HG03521 (cell line): ENCODE results near the gene COTL1.
"Not testable (repeated sequence)": the region's sequence is repeated elsewhere in the genome, so short reads cannot be mapped to it uniquely, and the experiment has no call there.

Source experiments
- ATAC-seq: cut with Tn5 transposase; IDR thresholded peaks from one replicate; pipeline ENCODE4 v1.9.1; 2021; ENCODE audit warnings: mild to moderate bottlenecking, moderate library complexity; ENCODE audit not compliant: unreplicated experiment

COTL1 gene

DNA sequence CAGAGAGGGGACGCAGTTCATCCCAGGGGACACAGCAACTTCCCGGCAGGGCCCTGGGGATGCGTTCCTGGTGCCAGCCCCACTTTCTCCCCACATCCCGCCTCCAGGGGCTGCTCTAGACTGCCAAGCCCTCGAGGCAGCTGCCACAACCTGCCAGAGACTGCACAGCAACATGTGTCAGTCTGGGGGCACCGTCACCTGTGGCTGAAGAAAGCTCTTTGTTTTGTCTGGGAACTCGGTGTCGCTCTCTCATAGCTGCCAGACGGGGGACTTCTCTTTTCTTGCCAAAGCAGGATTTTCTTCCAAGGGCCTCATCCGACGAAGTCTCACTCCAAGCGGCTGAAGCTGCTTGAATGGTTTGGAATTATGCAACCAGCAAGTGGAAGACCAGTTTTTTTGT lies 43.7 kb downstream of the COTL1 start:
- no peak for ATAC-seq

DNA sequence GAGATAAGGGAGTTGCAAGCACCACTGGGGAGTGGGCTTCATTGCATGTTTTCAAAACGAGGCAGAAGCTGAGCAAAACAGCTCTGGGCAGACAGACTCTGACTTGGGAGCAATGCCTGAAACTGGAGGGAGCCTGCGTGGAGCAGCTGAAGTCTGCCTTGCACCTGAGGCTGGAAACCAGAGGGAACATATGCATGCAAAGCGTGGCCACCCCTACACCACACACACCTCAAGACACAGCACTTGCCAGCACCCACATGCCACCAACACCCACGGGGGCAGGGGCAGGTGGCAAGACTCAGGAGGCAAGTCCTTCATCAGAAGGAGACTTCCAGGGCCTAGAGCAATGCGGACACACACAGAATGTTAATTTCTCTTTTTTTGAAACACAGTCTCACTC lies 45.8 kb downstream of the COTL1 start:
- no peak for ATAC-seq

DNA sequence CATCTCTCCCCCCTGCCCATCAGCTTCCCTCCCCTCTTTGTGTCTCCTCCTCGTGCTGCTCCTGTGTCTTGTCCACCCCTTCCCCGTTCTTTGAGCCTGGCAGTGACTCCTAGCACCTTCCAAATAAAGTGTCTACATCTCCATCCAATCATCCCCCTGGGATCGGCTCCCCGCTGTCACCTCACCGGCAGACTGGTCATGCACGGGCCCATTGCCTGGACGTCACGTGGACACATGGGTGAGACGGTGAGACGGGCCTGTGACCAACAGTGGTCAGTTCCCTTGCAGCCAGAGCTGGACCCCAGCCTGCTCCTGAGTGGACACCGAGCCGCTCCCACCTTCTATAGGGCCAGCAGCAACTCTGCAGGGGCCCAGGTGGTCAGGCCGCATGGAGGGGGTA lies 46.4 kb downstream of the COTL1 start:
- ATAC-seq, result no peak

DNA sequence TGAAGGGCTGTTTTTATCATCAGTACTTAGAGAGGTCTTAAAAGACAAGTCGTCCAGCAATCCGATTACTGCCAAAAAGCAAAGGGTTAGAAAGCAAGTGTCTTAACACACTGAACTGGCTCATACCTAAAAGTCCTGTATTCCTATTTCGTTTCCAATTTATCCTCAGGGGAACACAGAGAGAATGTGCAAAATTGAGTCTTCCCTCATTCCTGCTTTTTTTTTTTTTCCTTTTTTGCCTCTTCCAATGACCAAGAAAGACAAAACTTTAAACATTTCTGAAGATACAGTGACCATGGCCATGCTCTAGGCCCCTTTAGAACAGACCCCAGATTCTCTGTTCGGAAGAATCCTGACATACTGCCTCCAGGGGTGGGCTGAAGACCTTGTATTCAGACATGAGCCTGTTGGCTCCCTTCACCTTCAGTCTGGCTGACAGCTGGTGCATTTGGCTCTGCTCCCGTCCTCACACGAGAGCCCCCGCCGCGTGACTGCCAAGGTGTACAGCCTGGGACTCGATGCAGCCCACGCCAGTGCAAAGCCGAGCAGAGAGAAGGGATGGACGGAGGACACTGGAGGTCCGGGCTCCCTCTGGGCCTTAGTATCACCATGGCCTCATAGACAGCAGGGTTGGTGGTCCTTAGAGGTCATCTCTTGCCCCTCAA lies 47.0 kb downstream of the COTL1 start:
- no peak for ATAC-seq

DNA sequence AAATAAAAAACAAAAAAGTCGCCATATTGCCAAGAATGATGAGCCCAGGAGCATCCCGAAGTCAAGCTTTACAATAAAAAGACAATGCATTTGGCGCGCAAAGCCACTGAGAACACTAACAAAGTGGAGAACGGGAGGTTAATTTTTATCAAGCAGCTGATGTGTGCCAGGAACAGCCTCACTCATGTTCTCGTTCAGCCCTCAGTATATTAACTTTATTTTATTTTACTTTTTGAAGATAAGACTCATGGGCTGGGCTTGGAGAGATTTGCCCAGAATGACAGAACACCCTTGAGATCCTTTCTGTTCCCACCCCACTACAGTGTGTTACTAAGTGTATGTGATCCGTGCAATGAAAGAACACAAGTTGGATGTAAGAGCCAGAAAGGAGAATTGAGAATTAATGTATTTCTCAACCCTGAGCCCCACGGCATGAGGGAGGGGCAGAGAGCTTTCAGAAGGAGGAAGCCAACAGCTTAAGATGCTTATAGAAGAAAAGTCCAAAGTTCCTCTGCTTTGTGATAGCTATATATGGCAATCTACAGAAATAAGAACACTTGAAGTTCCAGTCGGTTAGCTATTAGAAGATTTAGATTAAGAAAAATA lies 48.4 kb downstream of the COTL1 start:
- ATAC-seq, result no peak

DNA sequence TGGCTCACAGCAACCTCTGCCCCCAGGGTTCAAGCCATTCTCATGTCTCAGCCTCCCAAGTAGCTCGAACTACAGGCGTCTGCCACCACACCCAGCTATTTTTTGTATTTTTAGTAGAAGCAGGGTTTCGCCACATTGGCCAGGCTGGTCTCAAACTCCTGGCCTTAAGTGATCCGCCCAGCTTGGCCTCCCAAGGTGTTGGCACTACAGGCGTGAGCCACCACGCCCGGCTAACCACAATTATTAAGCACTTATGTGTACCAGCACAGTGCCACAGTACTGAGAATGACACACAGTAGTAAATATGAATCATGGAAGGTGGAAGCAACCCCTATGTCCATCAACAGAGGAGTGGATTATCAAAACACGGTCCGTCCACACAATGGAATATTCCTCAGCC lies 49.8 kb downstream of the COTL1 start:
- ATAC-seq, result no peak

DNA sequence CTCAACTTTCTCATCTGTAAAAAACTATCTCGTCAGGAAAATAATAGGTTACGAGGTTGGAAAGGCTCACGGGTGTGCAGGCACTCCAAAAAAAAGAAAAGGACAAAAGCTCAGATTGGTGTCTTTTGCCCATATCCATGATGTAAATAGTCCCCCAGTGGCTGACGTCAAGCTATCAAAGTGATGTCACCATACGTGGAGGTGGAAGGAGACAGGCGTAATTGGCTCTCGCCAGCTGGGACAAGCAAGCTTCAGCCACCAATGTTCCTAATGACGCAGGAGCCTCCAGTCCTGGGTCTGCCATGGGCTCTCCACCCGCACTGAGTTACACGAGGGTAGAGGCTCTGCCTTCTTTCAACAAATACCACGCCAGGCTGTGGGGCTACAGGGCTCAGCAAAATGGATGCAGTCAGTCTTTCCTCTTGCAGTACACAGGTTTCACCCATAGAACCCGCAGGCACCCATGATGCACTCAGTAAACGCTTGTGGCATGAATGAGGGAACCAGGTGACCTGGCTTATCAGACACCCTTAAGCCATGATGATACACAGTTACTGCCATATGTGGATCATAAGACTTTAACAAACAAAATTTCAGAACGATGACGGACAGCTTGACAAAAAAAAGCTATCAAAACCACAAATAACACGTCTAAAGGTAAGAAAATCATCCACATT lies 50.5 kb downstream of the COTL1 start:
- no peak for ATAC-seq

DNA sequence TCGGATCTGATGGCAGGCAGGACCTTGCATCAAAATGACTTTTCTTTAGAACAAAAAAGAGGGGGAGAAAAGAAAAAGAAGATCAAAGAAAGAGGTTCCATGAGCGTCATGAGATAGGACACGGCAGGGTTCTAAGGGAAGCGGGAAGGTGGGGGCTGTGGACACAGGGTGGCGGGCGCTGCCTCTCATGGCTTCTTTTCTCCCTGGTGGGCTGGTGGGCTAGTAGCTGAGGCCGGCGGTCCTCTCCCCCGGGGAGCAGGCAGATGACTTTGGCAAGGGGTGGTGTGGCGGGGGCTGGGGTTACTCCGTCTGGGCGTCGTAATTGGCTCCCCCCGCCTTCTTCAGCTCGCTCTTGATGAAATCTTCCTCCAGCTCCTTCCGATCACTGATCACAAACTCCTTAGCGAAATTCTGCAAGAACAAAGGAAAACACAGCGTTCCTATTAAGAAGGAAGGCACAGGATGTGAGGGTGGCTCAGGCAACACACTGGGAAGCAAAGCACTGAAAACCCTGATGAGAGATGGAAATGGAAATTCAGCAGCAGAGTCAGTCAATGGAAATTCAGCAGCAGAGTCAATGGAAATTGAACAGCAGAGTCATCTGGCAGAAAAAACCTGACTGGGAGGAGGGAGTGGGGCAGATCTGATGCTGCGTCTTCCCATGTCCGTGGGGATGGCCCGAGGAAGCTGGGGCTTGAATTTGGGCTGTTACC lies 51.2 kb downstream of the COTL1 start:
- no peak for ATAC-seq

DNA sequence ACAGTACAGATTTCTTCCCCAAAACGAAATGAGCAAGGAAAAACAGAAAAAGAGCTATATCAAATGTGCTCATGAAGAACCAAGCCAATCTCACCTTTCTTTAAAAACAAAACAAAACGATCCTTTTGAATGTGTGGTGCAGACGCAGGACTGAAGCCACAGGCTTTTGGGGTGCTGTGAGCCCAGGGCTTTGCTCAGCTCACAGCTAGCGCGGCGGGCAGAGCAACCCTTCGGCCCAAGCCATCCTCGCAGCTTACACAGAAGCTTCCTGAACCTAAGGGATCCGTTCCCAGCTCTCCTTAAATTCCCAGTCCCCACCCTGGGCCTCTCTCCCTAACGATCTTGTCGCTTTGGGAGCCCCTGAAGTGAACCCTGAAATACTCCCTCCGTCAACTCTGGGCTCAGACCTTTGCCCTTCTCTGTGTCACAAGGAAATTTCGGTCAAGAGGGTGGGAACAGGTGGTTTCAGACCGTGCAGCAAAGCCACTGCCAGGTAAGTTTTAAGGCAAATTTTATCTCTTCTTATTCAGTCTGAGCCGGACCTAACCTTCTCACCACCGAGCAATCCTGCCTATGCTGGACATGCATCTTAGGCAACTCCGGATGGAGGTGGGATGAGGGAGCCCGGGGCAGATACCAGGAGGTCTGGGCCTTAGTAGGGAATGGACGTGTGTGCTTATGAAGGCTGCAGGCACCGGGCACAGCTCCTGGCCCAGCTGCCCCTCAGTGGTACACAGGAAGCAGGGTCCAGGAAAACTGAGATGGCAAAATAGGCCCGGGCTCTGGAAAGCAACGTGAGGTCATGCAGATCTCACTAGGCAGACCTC lies 52.0 kb downstream of the COTL1 start:
- no peak for ATAC-seq

DNA sequence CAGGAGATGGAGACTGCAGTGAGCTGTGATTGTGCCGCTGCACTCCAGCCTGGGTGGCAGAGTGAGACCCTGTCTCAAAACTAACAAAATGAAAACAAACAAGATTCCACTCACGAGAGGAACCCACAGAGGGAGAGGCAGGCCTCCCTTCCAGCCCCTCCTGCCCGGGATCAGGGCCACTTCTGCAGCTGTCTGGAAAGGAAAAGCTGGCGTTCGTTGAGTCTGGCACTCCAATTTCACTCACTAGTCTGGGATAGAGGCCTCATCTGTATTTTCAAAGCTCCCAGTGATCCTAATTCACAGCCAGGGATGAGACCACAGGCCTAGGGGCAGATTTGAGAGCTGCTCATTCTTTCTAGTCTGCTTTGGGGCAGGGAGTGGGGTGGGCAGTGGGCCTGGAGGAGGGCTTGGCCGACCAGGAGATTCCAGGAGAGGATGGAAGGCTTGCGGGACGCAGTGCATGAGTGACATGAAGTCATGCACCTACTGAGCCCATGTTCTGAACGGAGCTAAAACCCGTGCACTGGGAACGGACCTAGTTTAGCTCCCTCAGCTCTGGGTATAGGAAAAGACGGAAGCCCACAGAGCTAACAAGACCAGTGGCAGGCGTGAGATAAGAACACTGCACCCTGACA lies 54.0 kb downstream of the COTL1 start:
- no peak for ATAC-seq

DNA sequence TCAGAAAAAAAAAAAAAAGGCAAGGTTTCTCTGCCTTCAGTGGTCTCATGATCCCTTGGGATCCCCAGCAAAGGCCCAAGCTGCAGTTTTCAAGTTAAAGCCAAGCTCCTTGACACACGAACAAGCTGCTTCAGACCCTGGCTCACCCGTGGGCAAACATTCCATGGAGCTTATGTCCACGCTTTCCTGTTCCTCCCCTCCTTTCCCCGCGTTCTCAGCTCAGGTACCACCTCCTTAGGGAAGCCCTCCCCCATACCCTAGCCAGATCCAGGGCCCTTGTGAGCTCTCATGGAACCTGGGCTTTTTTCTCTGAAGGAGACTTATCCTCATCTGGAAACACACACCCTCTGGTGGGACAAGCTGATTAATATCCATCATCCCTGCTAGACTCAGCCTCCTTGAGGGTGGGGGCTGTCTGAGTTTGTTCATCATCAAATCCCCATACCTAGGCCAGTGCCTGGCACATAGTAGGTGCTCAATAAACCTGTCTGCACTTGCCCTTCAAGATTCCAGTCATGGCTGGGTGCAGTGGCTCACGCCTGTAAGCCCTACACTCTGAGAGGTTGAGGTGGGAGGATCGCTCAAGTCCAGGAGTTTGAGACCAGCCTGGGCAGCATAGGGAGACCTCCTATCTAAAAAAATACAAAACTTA lies 54.7 kb downstream of the COTL1 start:
- no peak for ATAC-seq

DNA sequence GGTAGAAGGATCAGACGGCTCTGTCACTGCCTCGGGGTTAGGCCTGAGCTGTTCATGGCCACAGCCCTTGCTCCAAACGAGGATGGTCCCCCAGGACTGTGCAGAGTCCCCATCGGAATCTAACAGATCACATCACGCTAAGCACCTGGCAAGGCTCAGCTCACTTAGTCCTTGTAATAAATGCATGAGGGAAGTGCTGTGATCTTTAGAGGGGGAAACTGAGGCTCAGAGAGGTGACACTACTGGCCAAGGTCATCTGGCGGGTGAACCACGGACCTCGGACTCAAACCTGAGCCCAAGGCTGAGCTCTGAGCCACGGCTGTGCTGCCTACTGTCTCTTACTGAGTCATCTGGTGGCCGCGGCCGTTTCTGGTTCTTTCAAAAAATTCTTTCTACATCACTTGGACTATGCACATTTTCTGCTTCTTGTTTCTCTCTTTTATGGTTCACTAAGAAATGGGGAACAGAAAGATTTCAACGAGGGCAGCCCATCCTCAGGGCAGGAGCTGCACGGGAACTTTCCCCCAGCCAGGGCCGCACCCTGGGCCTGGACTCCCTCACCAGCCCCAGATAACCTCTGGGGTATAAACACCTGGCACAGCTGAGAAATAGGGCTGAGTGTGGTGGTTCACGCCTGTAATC lies 55.6 kb downstream of the COTL1 start:
- ATAC-seq, result no peak

DNA sequence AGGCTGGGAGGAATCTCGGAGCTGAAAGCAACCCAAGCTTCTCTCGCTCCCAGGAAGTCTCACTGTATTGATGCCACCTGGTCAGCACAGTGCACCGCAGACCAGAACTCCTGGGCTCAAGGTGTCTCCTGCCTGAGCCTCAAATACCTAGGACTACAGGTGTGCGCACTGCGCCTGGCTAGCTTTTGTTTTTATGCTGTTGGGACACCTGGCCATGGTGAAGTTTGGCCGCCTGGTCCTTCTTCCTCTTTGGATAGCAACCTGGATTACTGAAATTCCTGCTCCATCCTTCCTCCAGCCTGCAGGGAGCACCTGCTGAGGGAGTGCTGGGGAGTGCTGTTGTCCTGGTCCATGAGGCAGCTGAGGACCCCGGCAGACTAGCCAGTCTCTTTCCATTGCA lies 56.6 kb downstream of the COTL1 start:
- no peak for ATAC-seq

DNA sequence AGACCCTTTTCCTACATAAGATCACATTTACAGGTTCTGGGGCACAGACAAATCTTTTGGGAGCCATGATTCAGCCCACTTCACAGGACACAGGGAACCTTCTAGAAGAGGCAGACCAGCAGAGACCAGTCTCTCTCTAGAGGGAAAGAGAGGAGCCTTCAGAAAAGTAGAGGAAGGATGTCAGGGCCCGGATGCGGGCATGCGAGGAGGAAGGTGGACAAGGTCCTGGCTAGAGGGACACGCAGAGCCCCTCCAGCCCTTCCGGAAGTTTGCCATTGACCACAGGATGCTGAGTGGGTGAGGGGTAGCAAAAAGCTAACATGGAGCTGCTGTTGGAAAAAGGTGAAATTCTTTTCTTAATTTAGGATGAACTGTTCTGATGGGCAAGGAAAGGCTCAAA lies 57.6 kb downstream of the COTL1 start:
- no peak for ATAC-seq

DNA sequence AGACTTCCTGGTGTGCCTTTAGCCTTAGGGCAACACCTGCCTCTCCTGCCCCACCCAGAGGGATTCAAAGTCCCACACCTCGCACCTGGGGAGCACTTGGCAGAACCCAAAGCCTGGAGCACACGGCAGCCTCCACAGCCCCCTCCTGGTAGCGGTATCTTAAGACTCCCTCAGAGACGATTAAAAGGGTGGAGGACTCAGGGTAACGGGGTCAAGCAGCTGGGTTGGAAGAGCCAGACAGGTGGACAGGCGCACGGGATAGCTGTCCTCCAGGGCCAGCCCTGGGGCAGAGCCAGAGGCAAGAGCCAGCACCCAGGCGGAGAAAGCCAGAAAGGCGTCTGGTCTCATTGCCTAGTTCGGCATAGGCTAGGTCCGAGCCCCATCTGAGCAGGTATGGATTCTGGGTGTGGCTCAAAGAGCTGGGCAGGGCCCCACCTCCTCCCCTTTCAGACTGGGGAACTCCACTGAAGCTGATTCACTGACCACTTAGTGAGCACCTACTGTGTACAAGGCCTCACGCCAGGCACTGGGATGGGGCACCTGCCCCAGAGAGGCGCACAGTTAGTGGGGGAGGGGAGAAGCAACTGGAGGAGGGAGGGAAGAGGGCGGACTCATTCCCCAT lies 58.5 kb downstream of the COTL1 start:
- ATAC-seq, result no peak

DNA sequence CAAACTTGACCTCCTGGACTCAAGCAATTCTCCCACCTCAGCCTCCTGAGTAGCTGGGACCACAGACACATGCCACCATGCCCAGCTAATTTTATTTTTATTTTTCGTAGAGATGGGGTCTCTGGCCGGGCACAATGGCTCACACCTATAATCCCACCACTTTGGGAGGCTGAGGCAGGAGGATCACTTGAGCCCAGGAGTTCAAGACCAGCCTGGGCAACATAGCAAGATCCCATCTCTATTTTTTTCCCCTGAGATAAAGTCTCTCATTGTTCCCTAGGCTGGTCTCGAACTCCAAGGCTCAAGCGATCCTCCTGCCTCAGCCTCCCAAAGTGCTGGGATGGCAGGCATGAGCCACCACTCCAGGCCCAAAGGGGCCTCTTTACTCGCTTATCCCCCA lies 59.0 kb downstream of the COTL1 start:
- ATAC-seq, result not testable (repeated sequence)

DNA sequence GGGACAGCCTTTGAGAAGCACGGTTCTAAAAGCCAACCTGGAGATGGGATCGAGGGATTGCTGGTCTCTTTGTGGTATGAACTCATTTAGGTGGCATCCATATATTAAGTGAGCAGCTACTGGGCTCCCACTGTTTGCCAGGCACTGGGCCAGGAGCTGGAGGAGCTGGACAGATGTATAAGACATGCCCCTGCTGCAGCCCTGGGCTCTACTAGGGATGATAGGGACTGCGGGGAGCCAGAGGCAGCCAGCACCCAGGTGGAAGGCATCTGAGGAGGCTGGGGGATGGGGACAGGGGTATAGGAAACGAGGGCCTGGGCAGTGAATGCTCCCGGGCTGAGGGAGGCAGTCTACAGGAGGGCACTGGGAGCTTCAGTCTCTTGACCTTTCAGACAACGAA lies 60.4 kb downstream of the COTL1 start:
- ATAC-seq, result no peak

DNA sequence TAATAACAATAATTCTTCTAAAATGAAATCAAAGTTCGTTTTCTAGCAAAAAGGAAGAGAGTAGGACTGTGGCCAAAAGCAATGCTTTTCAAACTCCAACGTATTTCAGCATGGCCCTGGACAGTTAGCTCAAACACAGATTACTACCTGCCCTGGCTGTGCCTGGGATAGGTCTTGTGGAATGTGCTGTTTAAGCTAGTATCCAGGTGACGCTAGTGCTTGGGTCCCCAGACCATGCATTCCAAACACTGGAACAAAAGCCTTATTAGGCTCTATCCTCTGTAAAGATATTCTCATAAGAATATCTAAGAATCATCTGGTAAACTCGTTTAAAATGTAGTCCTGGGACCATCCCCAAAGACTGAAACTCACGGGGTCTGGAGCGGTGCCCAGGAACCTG lies 60.8 kb downstream of the COTL1 start:
- no peak for ATAC-seq
